Coronary artery (tissue), 2 donors: ENCODE results near the gene GLP2R.
"Not testable (repeated sequence)": the region's sequence is repeated elsewhere in the genome, so short reads cannot be mapped to it uniquely, and the experiment has no call there.

ENCODE experiments used
- DNase-seq: peaks from one replicate; pipeline ENCODE4 v3.0.0-alpha.2; 2017; ENCODE audit warnings: low spot score
- H3K27ac ChIP-seq, 2 donors: fragments of 200-600 bp; sonication (generic); one replicate each; pipeline ENCODE4 v1.5.1; 2016 to 2019
- H3K4me3 ChIP-seq: fragments of 200-600 bp; sonication (generic); 2 replicates; pipeline ENCODE4 v1.5.1; 2016; ENCODE audit warnings: mild to moderate bottlenecking, moderate library complexity
- CTCF ChIP-seq: fragments of 200-600 bp; sonication (generic); IDR thresholded peaks from one replicate; pipeline ENCODE4 v1.5.1; 2019; ENCODE audit warnings: antibody characterized with exemption

GLP2R gene

GRCh38 chr17:9825641-9826150 is at the start of gene GLP2R:
Gene GLP2R, plus strand, starts transcription at chr17:9825924. Its CDS starts 140 bp downstream, at chr17:9826064.
- Histone ChIP-seq H3K27ac (no peak within 1 kb of the TSS), H3K4me3 (no peak within 1 kb of the TSS)
- no peak for TF ChIP-seq CTCF
- DNase-seq, result no peak

GRCh38 chr17:9776911-9777310 is 48.8 kb upstream of the GLP2R start:
- no peak for TF ChIP-seq CTCF
- no peak overlapping the region for H3K4me3 ChIP-seq
- no peak for DNase-seq
- H3K27ac ChIP-seq, result no peak overlapping the region

GRCh38 chr17:9780552-9780951 is 45.2 kb upstream of the GLP2R start:
- TF ChIP-seq CTCF, result no peak
- Histone ChIP-seq H3K27ac (no peak overlapping the region), H3K4me3 (no peak overlapping the region)
- DNase-seq, result no peak

GRCh38 chr17:9783050-9783449 is 42.7 kb upstream of the GLP2R start:
- no peak for DNase-seq
- no peak for TF ChIP-seq CTCF
- Histone ChIP-seq H3K27ac (no peak overlapping the region), H3K4me3 (no peak overlapping the region)

GRCh38 chr17:9783465-9783864 is 42.3 kb upstream of the GLP2R start:
- not testable (repeated sequence) for DNase-seq, H3K4me3 ChIP-seq

GRCh38 chr17:9784544-9784943 is 41.2 kb upstream of the GLP2R start:
- TF ChIP-seq CTCF, result no peak
- no peak for DNase-seq
- no peak overlapping the region for H3K4me3 ChIP-seq
- H3K27ac ChIP-seq, result no peak overlapping the region

More at GRCh38 chr17:9783465-9783864, 42.3 kb upstream of the GLP2R start:
- not testable (repeated sequence) for H3K27ac ChIP-seq

GRCh38 chr17:9788601-9789000 is 37.1 kb upstream of the GLP2R start:
- Histone ChIP-seq H3K27ac (no peak overlapping the region), H3K4me3 (no peak overlapping the region)
- DNase-seq, result no peak
- TF ChIP-seq CTCF, result no peak

- Histone ChIP-seq H3K4me3 (no peak overlapping the region), H3K27ac (no peak overlapping the region)
- DNase-seq, result no peak
- no peak for TF ChIP-seq CTCF
These were observed 35.4 kb upstream of the GLP2R start for GRCh38 chr17:9790316-9790715.
